GM12872 (cell line): ENCODE data around the gene RAP1B.

ENCODE experiments used
- TF ChIP-seq, protein P1 (sequence below): IDR thresholded peaks from 3 replicates; pipeline ENCODE4 v1.5.1; 2011; ENCODE audit warnings: low read depth, mild to moderate bottlenecking, low read length, moderate library complexity; ENCODE audit not compliant: insufficient read depth

The RAP1B gene

DNA sequence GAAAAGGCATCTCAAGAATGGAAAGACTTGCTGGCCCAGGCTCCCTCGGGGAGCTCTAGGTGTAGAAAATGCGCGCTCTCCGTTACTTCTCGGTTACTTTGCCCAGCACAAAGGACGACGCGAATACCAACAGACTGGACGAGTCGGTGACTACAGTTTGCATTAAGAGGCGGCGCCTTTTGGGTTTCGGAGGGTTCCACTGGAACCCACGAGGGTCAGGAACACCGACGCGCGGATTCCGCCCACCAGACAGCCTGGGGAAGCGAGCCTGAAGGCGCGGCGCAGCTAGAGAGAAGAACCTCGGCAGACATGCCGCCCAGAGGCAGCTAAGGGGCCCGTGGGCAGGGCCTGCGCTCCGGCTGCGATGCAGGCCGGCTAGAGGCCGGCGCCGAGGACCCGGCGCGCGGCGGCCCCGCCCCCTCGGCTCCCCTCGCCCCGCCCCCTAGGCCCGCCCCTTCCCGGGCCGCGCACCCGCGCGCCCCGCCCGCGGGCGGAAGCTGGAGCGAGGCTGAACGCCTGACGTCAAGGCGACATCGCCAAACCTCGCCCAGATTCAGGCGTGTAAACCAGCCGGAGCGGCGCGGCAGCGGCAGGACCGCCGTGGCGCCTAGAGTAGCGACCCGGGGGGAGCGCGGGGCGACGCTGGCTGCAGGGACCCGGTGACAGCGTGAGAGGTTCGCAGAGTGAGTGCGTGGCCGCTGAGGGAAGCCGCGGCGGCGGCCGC lies at the start of gene RAP1B:
TSS of gene RAP1B (plus strand) at position 530 of the 724 bp plus-strand sequence. CDS start 37,826 bp downstream, outside the sequence.
- TF ChIP-seq, protein P1, sequence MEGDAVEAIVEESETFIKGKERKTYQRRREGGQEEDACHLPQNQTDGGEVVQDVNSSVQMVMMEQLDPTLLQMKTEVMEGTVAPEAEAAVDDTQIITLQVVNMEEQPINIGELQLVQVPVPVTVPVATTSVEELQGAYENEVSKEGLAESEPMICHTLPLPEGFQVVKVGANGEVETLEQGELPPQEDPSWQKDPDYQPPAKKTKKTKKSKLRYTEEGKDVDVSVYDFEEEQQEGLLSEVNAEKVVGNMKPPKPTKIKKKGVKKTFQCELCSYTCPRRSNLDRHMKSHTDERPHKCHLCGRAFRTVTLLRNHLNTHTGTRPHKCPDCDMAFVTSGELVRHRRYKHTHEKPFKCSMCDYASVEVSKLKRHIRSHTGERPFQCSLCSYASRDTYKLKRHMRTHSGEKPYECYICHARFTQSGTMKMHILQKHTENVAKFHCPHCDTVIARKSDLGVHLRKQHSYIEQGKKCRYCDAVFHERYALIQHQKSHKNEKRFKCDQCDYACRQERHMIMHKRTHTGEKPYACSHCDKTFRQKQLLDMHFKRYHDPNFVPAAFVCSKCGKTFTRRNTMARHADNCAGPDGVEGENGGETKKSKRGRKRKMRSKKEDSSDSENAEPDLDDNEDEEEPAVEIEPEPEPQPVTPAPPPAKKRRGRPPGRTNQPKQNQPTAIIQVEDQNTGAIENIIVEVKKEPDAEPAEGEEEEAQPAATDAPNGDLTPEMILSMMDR, result no peak

DNA sequence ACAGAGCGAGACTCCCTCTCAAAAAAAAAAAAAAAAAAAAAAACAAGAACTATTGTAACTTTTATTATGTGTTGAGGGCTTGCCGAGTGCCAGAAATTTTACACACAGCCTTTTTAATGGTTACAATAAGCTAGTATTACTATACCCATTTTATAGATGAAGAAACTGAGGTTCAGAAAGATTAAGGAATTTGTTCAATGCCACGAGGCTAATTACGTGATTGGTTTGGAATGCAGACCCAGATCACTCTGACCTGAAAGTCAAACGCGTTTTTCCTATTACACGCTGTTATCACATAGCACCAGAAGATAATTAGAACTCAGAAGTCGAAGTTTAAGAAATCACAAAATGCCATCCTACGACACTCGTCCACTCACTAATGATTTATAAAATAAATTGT lies 48.9 kb upstream of the RAP1B start:
- TF ChIP-seq, protein P1, result no peak

DNA sequence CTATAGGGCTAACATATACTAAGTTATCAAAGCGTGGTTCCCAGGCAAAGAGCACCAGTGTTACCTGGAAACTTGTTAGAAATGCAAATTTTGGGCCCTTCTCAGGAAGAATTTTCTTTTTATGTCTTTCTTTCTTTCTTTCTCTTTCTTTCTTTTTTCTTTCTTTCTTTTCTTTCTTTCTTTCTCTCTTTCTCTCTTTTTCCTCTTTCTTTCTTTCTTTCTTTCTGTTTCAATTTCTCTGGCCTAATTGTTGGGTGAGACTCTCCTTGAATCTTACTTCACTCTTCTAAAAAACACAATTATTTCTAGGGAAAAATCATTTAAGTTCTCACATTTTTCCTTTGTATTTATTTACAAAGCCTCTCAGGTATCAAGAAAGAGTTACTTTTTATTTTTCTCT lies 46.5 kb upstream of the RAP1B start:
- TF ChIP-seq, protein P1, result no peak

DNA sequence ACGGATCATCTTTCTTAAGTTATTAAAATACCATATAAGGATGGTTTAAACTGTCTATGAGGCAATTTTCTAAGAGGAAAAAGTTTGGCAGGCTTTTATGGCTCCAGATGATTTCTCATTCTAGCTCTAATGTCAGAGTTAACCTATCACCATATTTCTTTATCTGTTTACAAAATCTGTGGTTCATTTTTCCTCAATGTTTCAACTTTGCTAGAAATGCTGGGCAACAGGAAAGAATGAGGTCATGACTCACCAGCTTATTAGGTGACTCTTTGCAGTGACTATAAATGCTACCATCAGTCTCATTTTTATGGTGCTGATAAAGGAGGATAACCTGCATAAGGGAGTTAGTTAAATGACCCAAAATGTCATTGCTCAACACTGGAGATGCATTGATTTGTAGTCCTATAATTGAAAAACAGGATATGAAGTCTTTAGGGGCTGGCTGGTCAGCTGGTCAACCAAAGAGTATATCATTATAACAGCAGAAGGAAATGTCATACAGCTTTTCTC lies 45.3 kb upstream of the RAP1B start:
- TF ChIP-seq, protein P1, result no peak

DNA sequence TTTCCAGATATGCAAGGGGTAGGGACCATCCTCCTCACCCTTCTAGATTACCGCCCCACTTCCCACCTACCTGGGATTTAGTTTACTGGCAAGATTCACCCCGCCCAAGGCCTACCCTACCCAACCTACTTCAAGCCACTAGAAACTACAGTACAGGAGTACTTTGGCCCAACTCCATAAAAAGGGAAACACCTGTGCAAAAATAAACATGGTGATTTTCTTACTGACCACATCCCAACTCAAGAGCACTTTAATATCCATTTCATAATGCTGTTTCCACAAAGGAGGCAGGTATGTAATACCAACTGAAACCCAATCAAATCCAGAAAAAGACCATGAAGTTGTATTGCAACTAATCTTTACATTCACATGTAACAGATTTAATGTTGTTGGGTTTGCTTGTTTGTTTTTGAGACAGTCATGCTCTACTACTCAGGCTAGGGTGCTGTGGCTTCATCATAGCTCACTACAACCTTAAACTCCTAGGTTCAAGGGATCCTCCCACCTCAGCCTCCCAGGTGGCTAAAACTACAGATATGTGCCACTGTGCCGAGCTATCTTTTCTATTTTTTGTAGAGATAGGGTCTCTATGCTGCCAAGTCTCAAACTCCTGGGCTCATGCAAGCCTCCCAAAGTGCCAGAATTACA lies 41.7 kb upstream of the RAP1B start:
- TF ChIP-seq, protein P1, result no peak

DNA sequence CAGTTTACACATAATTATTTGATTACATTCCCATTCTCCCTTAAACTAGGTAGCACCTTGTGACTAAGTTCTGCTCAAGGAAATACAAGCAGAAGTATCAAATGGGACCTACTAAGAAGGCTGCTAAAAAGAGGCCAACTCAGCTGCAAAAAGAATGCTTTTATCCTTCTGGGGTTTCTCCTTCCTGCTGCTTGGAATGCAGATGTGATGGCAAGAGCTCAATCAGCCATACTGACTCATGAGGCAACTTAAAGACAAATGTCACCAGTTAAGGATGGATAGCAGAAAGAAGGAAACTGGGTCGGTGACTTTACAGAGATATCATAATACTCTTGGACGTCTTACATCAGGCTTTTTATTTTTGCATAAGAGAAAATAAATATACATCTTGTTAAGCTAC lies 38.0 kb upstream of the RAP1B start:
- TF ChIP-seq, protein P1, result no peak

DNA sequence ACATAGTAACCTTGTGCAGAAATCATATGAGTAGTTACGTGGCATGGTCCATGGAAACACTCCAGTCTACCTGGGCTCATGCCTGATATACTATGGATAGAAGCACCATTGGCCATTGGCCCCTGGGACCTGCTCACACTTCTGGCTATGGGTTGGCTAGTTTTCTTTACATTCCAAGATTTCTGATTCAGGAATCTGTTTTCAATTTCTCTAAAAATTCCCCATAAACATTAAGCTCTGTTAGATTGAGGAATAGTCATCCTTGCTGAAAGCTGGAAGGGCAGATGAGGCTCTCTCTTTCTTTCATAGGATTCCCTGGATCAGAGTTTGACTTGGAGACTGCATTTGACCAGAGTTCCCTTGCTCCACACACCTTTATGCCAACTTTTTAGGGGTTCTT lies 37.3 kb upstream of the RAP1B start:
- TF ChIP-seq, protein P1, result no peak
